CD14-positive monocyte (primary cell): Measurements from ENCODE around the gene NOX5. TPM values are rescaled to one million over a fixed set of nuclear protein-coding genes. Genes with fewer than 3 reads are reported as not detected.

Source experiments
- DNase-seq, 3 donors: peaks; one replicate each; pipeline ENCODE4 v3.0.0-alpha.2; 2011 to 2022
- H2AFZ ChIP-seq: 2 replicates; pipeline ENCODE4 v1.6.0; 2012; ENCODE audit warnings: mild to moderate bottlenecking, low read depth, low read length, inconsistent platforms; ENCODE audit not compliant: insufficient read depth, poor library complexity, severe bottlenecking
- H3K27ac ChIP-seq, 2 donors: 1 replicate in 1 of 2; 2 replicates in 1 of 2; pipeline ENCODE4 v1.5.1; 2012 to 2013; ENCODE audit warnings: low read length in 2 of 2, control low read depth in 1 of 2, inconsistent platforms in 1 of 2, low read depth in 1 of 2, mild to moderate bottlenecking in 1 of 2
- H3K27me3 ChIP-seq, 2 donors: one replicate each; pipeline versions ENCODE4 v1.6.0 to v1.6.1; 2011 to 2013; ENCODE audit warnings: low read length in 2 of 2; ENCODE audit not compliant: control insufficient read depth in 2 of 2, insufficient read depth in 2 of 2
- H3K36me3 ChIP-seq, 2 donors: replicated peaks in 1 of 2; 1 replicate in 1 of 2; 2 replicates in 1 of 2; pipeline versions ENCODE4 v1.5.1 to v1.6.1; 2012 to 2013; ENCODE audit warnings: low read length in 2 of 2, control low read depth in 1 of 2, inconsistent platforms in 1 of 2, mild to moderate bottlenecking in 1 of 2; ENCODE audit not compliant: insufficient read depth in 2 of 2, control insufficient read depth in 1 of 2
- H3K4me1 ChIP-seq, 2 donors: 1 replicate in 1 of 2; 2 replicates in 1 of 2; pipeline versions ENCODE4 v1.5.1 to v1.6.1; 2012 to 2013; ENCODE audit warnings: low read length in 2 of 2, control low read depth in 1 of 2, inconsistent platforms in 1 of 2, mild to moderate bottlenecking in 1 of 2, moderate library complexity in 1 of 2; ENCODE audit not compliant: insufficient read depth in 2 of 2, control insufficient read depth in 1 of 2
- H3K4me2 ChIP-seq: replicated peaks from 2 replicates; pipeline ENCODE3; 2012; ENCODE audit warnings: low read length, moderate library complexity, mild to moderate bottlenecking; ENCODE audit not compliant: poor library complexity, severe bottlenecking; ENCODE audit errors: extremely low read depth
- H3K4me3 ChIP-seq, 3 experiments: fragments of 200-600 bp in 1 of 3; sonication (generic) in 1 of 3; replicated peaks in 1 of 3; 1 replicate in 2 of 3; 2 replicates in 1 of 3; pipeline ENCODE4 v1.5.1; 2011 to 2013; ENCODE audit warnings: low read length in 3 of 3, mild to moderate bottlenecking in 3 of 3, control low read depth in 2 of 3, low read depth in 2 of 3, inconsistent platforms in 1 of 3, moderate library complexity in 1 of 3
- H3K79me2 ChIP-seq: 2 replicates; pipeline ENCODE4 v1.6.0; 2012; ENCODE audit warnings: mild to moderate bottlenecking, control low read depth, inconsistent platforms, low read length, moderate library complexity; ENCODE audit not compliant: insufficient read depth
- H3K9ac ChIP-seq: 2 replicates; pipeline ENCODE4 v1.6.0; 2017; ENCODE audit warnings: low read length, mild to moderate bottlenecking; ENCODE audit not compliant: insufficient read depth, poor library complexity, severe bottlenecking
- H3K9me3 ChIP-seq, 2 donors: replicated peaks in 1 of 2; 1 replicate in 1 of 2; 2 replicates in 1 of 2; pipeline versions ENCODE4 v1.5.1 to v1.6.1; 2012 to 2013; ENCODE audit warnings: low read length in 2 of 2, control low read depth in 1 of 2; ENCODE audit not compliant: control insufficient read depth in 1 of 2, insufficient read depth in 1 of 2
- H4K20me1 ChIP-seq: 2 replicates; pipeline ENCODE4 v1.6.0; 2012; ENCODE audit warnings: mild to moderate bottlenecking, low read length, control low read depth, moderate library complexity; ENCODE audit not compliant: insufficient read depth
- H3K27ac Mint-ChIP-seq, 7 donors: one replicate each; pipeline ENCODE4 v1.8.0; 2020; ENCODE audit warnings: mild to moderate bottlenecking in 7 of 7, mixed read lengths in 7 of 7, moderate library complexity in 6 of 7, inconsistent platforms in 2 of 7
- H3K27me3 Mint-ChIP-seq, 3 donors: one replicate each; pipeline ENCODE4 v1.8.0; 2021 to 2022; ENCODE audit warnings: low read depth in 3 of 3, mild to moderate bottlenecking in 3 of 3, mixed read lengths in 3 of 3, moderate library complexity in 3 of 3, inconsistent platforms in 1 of 3
- H3K36me3 Mint-ChIP-seq, 2 donors: one replicate each; pipeline ENCODE4 v1.8.0; 2020; ENCODE audit warnings: mixed read lengths in 2 of 2, inconsistent platforms in 1 of 2, mild to moderate bottlenecking in 1 of 2
- H3K4me1 Mint-ChIP-seq: one replicate; pipeline ENCODE4 v1.8.0; 2020; ENCODE audit warnings: mild to moderate bottlenecking, mixed read lengths
- H3K4me3 Mint-ChIP-seq, 2 donors: one replicate each; pipeline ENCODE4 v1.8.0; 2020; ENCODE audit warnings: mild to moderate bottlenecking in 2 of 2, mixed read lengths in 2 of 2, moderate library complexity in 1 of 2
- H3K9me3 Mint-ChIP-seq, 7 donors: one replicate each; pipeline ENCODE4 v1.8.0; 2020 to 2022; ENCODE audit warnings: mixed read lengths in 7 of 7, mild to moderate bottlenecking in 6 of 7, moderate library complexity in 6 of 7, inconsistent platforms in 2 of 7
- intact Hi-C, 2 donors: fragments of 100-400 bp; cut with micrococcal nuclease; formaldehyde crosslinking; loops; one replicate each; pipeline versions ENCODE4 v1.15.0 to v1.15.1; 2023
- polyA plus RNA-seq, 3 donors: library from polyadenylated mRNA; depleted of rRNA in 1 of 3; unstranded in 2 of 3; stranded (reverse) in 1 of 3; fragments of 300-500 nt in 2 of 3; fragments of >200 nt in 1 of 3; fragmentation: Illumina TruSeq in 2 of 3; gene quantifications; 1 replicate in 2 of 3; 2 replicates in 1 of 3; pipeline ENCODE4 v1.2.3, GENCODE V29; 2012 to 2021
- TF ChIP-seq, protein P1 (sequence below): fragments of 200-600 bp; IDR thresholded peaks from one replicate; pipeline ENCODE4 v1.8.0; 2022; ENCODE audit warnings: antibody characterized with exemption, mild to moderate bottlenecking

The NOX5 gene
- polyA plus RNA-seq, 3 donors: not detected

DNA sequence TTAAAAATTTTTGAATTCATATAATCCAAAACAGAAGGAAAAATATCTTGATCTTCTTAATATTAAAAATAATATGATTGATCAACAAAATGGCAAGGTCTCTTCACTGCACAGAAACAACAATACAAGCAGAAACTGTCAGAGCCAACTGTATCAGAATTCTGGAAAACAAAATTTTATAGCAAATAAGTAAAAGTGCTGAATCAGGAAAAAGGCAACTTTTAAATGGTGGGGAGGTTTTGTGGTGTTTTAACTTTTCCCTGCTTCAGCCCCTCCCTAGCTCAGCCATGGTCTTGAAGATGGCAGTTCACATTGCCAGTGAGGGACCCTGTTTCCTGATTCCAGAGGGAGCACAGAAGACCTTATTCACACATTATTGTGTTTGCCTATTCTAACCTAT is 46.5 kb upstream of the NOX5 start:
- Mint-ChIP-seq H3K9me3 (peaks cover 3 to 24% (median 13%) of the 10 kb centered on the region in 7 donors), H3K4me1 (peaks cover 1% of the 10 kb centered on the region), H3K27me3 (peaks cover 0 to 2% (median under 1%) of the 10 kb centered on the region in 3 donors), H3K27ac (no peak overlapping the region), H3K4me3 (no peak overlapping the region), H3K36me3 (no peaks in the 10 kb centered on the region)
- TF ChIP-seq, protein P1, sequence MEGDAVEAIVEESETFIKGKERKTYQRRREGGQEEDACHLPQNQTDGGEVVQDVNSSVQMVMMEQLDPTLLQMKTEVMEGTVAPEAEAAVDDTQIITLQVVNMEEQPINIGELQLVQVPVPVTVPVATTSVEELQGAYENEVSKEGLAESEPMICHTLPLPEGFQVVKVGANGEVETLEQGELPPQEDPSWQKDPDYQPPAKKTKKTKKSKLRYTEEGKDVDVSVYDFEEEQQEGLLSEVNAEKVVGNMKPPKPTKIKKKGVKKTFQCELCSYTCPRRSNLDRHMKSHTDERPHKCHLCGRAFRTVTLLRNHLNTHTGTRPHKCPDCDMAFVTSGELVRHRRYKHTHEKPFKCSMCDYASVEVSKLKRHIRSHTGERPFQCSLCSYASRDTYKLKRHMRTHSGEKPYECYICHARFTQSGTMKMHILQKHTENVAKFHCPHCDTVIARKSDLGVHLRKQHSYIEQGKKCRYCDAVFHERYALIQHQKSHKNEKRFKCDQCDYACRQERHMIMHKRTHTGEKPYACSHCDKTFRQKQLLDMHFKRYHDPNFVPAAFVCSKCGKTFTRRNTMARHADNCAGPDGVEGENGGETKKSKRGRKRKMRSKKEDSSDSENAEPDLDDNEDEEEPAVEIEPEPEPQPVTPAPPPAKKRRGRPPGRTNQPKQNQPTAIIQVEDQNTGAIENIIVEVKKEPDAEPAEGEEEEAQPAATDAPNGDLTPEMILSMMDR: no peak
- Histone ChIP-seq H2AFZ (no peak overlapping the region), H3K36me3 (no peaks in the 10 kb centered on the region), H3K9me3 (peaks cover 0 to 8% of the 10 kb centered on the region in 2 donors), H3K4me2 (no peak overlapping the region), H4K20me1 (no peaks in the 10 kb centered on the region), H3K79me2 (no peaks in the 10 kb centered on the region), H3K27me3 (no peaks in the 10 kb centered on the region), H3K4me3 (no peak overlapping the region), H3K4me1 (no peaks in the 10 kb centered on the region), H3K27ac (no peak overlapping the region), H3K9ac (no peak overlapping the region)
- intact Hi-C loops: no loop called here
- no peak for DNase-seq

DNA sequence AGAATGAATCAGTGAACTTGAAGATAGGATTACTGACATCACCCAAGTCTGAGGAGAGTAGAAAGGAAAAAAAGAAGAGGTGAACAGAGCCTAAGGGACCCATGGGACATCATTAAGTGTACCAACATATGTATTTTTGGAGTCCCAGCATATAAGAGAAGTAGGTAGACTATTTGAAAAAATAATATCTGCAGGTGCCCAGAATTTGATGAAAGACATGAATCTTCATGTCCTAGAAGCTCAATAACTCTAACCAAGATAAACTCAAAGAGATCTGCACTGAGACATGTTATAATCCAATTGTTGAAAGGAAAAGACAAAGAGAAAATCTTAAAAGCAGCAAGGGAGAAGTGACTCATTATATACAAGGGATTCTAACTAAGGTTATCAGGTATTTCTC is 45.2 kb upstream of the NOX5 start:
- DNase-seq: no peak
- Histone ChIP-seq H2AFZ (no peak overlapping the region), H3K4me2 (no peak overlapping the region), H3K9ac (no peak overlapping the region), H4K20me1 (no peaks in the 10 kb centered on the region), H3K79me2 (no peaks in the 10 kb centered on the region), H3K27ac (no peak overlapping the region), H3K9me3 (peaks cover 0 to 8% of the 10 kb centered on the region in 2 donors), H3K36me3 (no peaks in the 10 kb centered on the region), H3K27me3 (no peaks in the 10 kb centered on the region), H3K4me3 (no peak overlapping the region), H3K4me1 (no peaks in the 10 kb centered on the region)
- H3K36me3 Mint-ChIP-seq: no peaks in the 10 kb centered on the region
- peaks cover 0 to 2% (median 2%) of the 10 kb centered on the region in 3 donors for H3K27me3 Mint-ChIP-seq
- intact Hi-C loops: no loop called here
- TF ChIP-seq, protein P1: no peak
- peaks cover 3 to 21% (median 10%) of the 10 kb centered on the region in 7 donors for H3K9me3 Mint-ChIP-seq
- H3K4me1 Mint-ChIP-seq: peaks cover 1% of the 10 kb centered on the region
- no peak overlapping the region for H3K4me3 Mint-ChIP-seq
- no peak overlapping the region for H3K27ac Mint-ChIP-seq
